DMS114 treated with DMSO at 0.1 percent for 48 hours (cell line): Measurements from ENCODE around the gene C2CD4D.

Experiments
- DNase-seq: peaks from one replicate; lab custom pipeline; 2025; ENCODE audit not compliant: unreplicated experiment; lab: John Stamatoyannopoulos, UW

C2CD4D gene

GRCh38 chr1:151815716-151816327 lies 23.8 kb downstream of the C2CD4D start:
- no peak for DNase-seq

- no peak for DNase-seq
Measured at GRCh38 chr1:151814971-151815545, 24.6 kb downstream of the C2CD4D start.

GRCh38 chr1:151814426-151814825 lies 25.2 kb downstream of the C2CD4D start:
- no peak for DNase-seq

GRCh38 chr1:151813271-151813977 lies 26.2 kb downstream of the C2CD4D start:
- no peak for DNase-seq

- DNase-seq, result no peak
Measured at GRCh38 chr1:151811181-151811580, 28.4 kb downstream of the C2CD4D start.

- DNase-seq, result no peak
Measured at GRCh38 chr1:151809985-151810556, 29.5 kb downstream of the C2CD4D start.

- no peak for DNase-seq
Measured at GRCh38 chr1:151809290-151809984, 30.2 kb downstream of the C2CD4D start.

- DNase-seq, result no peak
Measured at GRCh38 chr1:151807766-151808165, 31.9 kb downstream of the C2CD4D start.

GRCh38 chr1:151807131-151807530 lies 32.5 kb downstream of the C2CD4D start:
- no peak for DNase-seq

GRCh38 chr1:151806170-151806569 lies 33.5 kb downstream of the C2CD4D start:
- no peak for DNase-seq

GRCh38 chr1:151805066-151805820 lies 34.4 kb downstream of the C2CD4D start, which contains the start of gene LINGO4:
Gene LINGO4, minus strand, starts transcription at chr1:151805419. Its CDS starts 2,715 bp downstream, at chr1:151802704.
- DNase-seq, result no peak

- no peak for DNase-seq
Measured at GRCh38 chr1:151803915-151804314, 35.7 kb downstream of the C2CD4D start.

- DNase-seq, result no peak
Measured at GRCh38 chr1:151803164-151803563, 36.5 kb downstream of the C2CD4D start.

GRCh38 chr1:151802372-151802771 lies 37.2 kb downstream of the C2CD4D start:
- no peak for DNase-seq

- no peak for DNase-seq
Measured at GRCh38 chr1:151801846-151802245, 37.8 kb downstream of the C2CD4D start.

GRCh38 chr1:151801310-151801820 lies 38.3 kb downstream of the C2CD4D start:
- DNase-seq, result no peak

GRCh38 chr1:151800830-151801229 lies 38.8 kb downstream of the C2CD4D start:
- no peak for DNase-seq

GRCh38 chr1:151799179-151800022 lies 40.2 kb downstream of the C2CD4D start:
- no peak for DNase-seq

- DNase-seq, result no peak
Measured at GRCh38 chr1:151798571-151798970, 41.0 kb downstream of the C2CD4D start.
